B cell (primary cell): ENCODE results near the gene PYROXD2. TPM values are rescaled to one million over a fixed set of nuclear protein-coding genes. Genes with fewer than 3 reads are reported as not detected.
"Not testable (repeated sequence)": the region's sequence is repeated elsewhere in the genome, so short reads cannot be mapped to it uniquely, and the experiment has no call there.

Source experiments
- ATAC-seq: fragments of 200-7000 bp; cut with Tn5 transposase; one replicate; pipeline ENCODE4 v1.10.0; 2021; ENCODE audit warnings: low read depth, mild to moderate bottlenecking, moderate number of reproducible peaks, moderate library complexity
- CTCF ChIA-PET: fragments of 350-600 bp; sonication (Branson Sonifier 250); formaldehyde crosslinking; loops from one replicate; lab custom pipeline; 2021; ENCODE audit warnings: antibody characterized with exemption, inconsistent platforms; lab: Charles Lee
- POLR2A ChIA-PET: fragments of 350-600 bp; sonication (Branson Sonifier 250); formaldehyde crosslinking; loops from one replicate; lab custom pipeline; 2021; ENCODE audit warnings: antibody characterized with exemption; lab: Charles Lee
- DNase-seq: peaks from one replicate; pipeline ENCODE4 v3.0.0; 2013
- H2AFZ ChIP-seq: 2 replicates; pipeline ENCODE4 v1.6.1; 2012; ENCODE audit warnings: mild to moderate bottlenecking, low read depth, low read length; ENCODE audit not compliant: insufficient read depth, poor library complexity, severe bottlenecking
- H3K27ac ChIP-seq, 2 donors: 1 replicate in 1 of 2; 2 replicates in 1 of 2; pipeline ENCODE4 v1.5.1; 2012 to 2013; ENCODE audit warnings: low read length in 2 of 2, mild to moderate bottlenecking in 2 of 2, moderate library complexity in 1 of 2
- H3K27me3 ChIP-seq, 4 experiments: fragments of 200-600 bp in 1 of 4; sonication (generic) in 1 of 4; replicated peaks in 1 of 4; 1 replicate in 2 of 4; 2 replicates in 2 of 4; pipeline versions ENCODE4 v1.6.1 to v1.7.0; 2013 to 2016; ENCODE audit warnings: low read length in 3 of 4, mild to moderate bottlenecking in 2 of 4, mixed read lengths in 1 of 4, moderate library complexity in 1 of 4; ENCODE audit not compliant: insufficient read depth in 4 of 4, control insufficient read depth in 3 of 4; ENCODE audit errors: control extremely low read depth in 1 of 4
- H3K36me3 ChIP-seq, 2 experiments: replicated peaks in 1 of 2; 1 replicate in 1 of 2; 2 replicates in 1 of 2; pipeline versions ENCODE4 v1.6.1 to v1.7.1; 2013; ENCODE audit warnings: low read length in 1 of 2; ENCODE audit not compliant: insufficient read depth in 2 of 2, control insufficient read depth in 1 of 2; ENCODE audit errors: control extremely low read depth in 1 of 2, extremely low read depth in 1 of 2
- H3K4me1 ChIP-seq, 2 donors: fragments of 200-600 bp in 1 of 2; sonication (generic) in 1 of 2; 1 replicate in 1 of 2; 2 replicates in 1 of 2; pipeline versions ENCODE4 v1.5.1 to v1.6.1; 2013 to 2017; ENCODE audit warnings: low read length in 2 of 2; ENCODE audit not compliant: control insufficient read depth in 2 of 2, insufficient read depth in 2 of 2
- H3K4me2 ChIP-seq: replicated peaks from 2 replicates; pipeline ENCODE3; 2012; ENCODE audit warnings: mild to moderate bottlenecking, low read depth, low read length; ENCODE audit not compliant: poor library complexity, severe bottlenecking
- H3K4me3 ChIP-seq, 5 experiments: fragments of 200-600 bp in 1 of 5; sonication (generic) in 1 of 5; 1 replicate in 3 of 5; 2 replicates in 2 of 5; pipeline versions ENCODE4 v1.5.1 to v1.7.0; 2011 to 2016; ENCODE audit warnings: low read length in 4 of 5, mild to moderate bottlenecking in 4 of 5, low read depth in 2 of 5, control low read depth in 1 of 5, moderate library complexity in 1 of 5; ENCODE audit not compliant: insufficient read depth in 1 of 5; ENCODE audit errors: control extremely low read depth in 1 of 5, extremely low read depth in 1 of 5
- H3K79me2 ChIP-seq: fragments of 200-600 bp; sonication (generic); one replicate; pipeline ENCODE4 v1.6.0; 2016; ENCODE audit warnings: low read length; ENCODE audit not compliant: control insufficient read depth, insufficient read depth
- H3K9ac ChIP-seq: fragments of 200-600 bp; sonication (generic); 2 replicates; pipeline ENCODE4 v1.6.1; 2017; ENCODE audit warnings: mild to moderate bottlenecking, low read length, moderate library complexity
- H3K9me3 ChIP-seq, 3 donors: one replicate each; pipeline versions ENCODE4 v1.6.1 to v1.7.1; 2013; ENCODE audit warnings: low read length in 2 of 3; ENCODE audit not compliant: control insufficient read depth in 2 of 3, insufficient read depth in 1 of 3; ENCODE audit errors: control extremely low read depth in 1 of 3
- H4K20me1 ChIP-seq: 2 replicates; pipeline ENCODE4 v1.6.0; 2012; ENCODE audit warnings: mild to moderate bottlenecking, low read length; ENCODE audit not compliant: insufficient read depth, control insufficient read depth, poor library complexity, severe bottlenecking
- H3K27ac Mint-ChIP-seq: one replicate; pipeline ENCODE4 v1.8.0; 2021; ENCODE audit warnings: mixed read lengths
- H3K27me3 Mint-ChIP-seq: one replicate; pipeline ENCODE4 v1.8.0; 2021; ENCODE audit warnings: mixed read lengths
- H3K4me1 Mint-ChIP-seq: one replicate; pipeline ENCODE4 v1.8.0; 2021; ENCODE audit warnings: mixed read lengths
- H3K4me3 Mint-ChIP-seq: one replicate; pipeline ENCODE4 v1.8.0; 2021; ENCODE audit warnings: mixed read lengths
- H3K9me3 Mint-ChIP-seq: one replicate; pipeline ENCODE4 v1.8.0; 2022; ENCODE audit warnings: mixed read lengths; ENCODE audit not compliant: insufficient read depth
- CTCF ChIP-seq: fragments of 200-600 bp; IDR thresholded peaks from one replicate; pipeline ENCODE4 v1.8.0; 2022; ENCODE audit warnings: antibody characterized with exemption, mild to moderate bottlenecking
- EZH2 ChIP-seq: IDR thresholded peaks from 2 replicates; pipeline ENCODE4 v1.6.1; 2012; ENCODE audit warnings: borderline replicate concordance, low read depth, mild to moderate bottlenecking, moderate library complexity, low read length; ENCODE audit not compliant: insufficient read depth, poor library complexity, severe bottlenecking
- WGBS: methylation state at CpG from one replicate; pipeline ENCODE4 v1.1.5; 2013; ENCODE audit warnings: missing lambda C conversion rate; ENCODE audit not compliant: insufficient coverage; 5-methylcytosine and 5-hydroxymethylcytosine counted together
- intact Hi-C: fragments of 100-400 bp; cut with micrococcal nuclease; formaldehyde crosslinking; loops from one replicate; pipeline ENCODE4 v1.10.0; 2022
- polyA plus RNA-seq: library from polyadenylated mRNA; depleted of rRNA; stranded (reverse); fragments of >200 nt; gene quantifications from 2 replicates; pipeline ENCODE4 v1.2.3, GENCODE V29; 2012
- total RNA-seq, 2 donors: library from RNA; stranded (reverse); fragments of 120-200 nt in 1 of 2; gene quantifications; 1 replicate in 1 of 2; 2 replicates in 1 of 2; pipeline versions ENCODE4 v1.2.3 to v1.2.4, GENCODE V29; 2013 to 2022

The PYROXD2 gene
- total and polyA plus RNA-seq, 2 donors (not counting 1 experiment from before 2014, with no cell fraction given), result 25.1 to 960 TPM

- H3K27ac ChIP-seq, result no peak overlapping the region
- no peak overlapping the region for H3K4me3 ChIP-seq
- no peaks in the 10 kb centered on the region for H4K20me1 ChIP-seq
- no peak overlapping the region for H2AFZ ChIP-seq
- no peaks in the 10 kb centered on the region for H3K9me3 Mint-ChIP-seq
- no peaks in the 10 kb centered on the region for H3K9me3 ChIP-seq
- H3K4me1 Mint-ChIP-seq, result no peaks in the 10 kb centered on the region
- intact Hi-C loops, result no loop called here
- DNase-seq (no peak), ATAC-seq (no peak)
- no peak for TF ChIP-seq EZH2
- no peaks in the 10 kb centered on the region for H3K27me3 Mint-ChIP-seq
- no peaks in the 10 kb centered on the region for H3K36me3 ChIP-seq
- H3K9ac ChIP-seq, result no peak overlapping the region
- no peaks in the 10 kb centered on the region for H3K79me2 ChIP-seq
- no peak overlapping the region for H3K4me2 ChIP-seq
- H3K27me3 ChIP-seq, result no peaks in the 10 kb centered on the region
- 100% methylated on average over 1 of the region's 9 CpGs for WGBS
- no peak overlapping the region for H3K4me3 Mint-ChIP-seq
- POLR2A ChIA-PET, result no interaction called here
- CTCF ChIA-PET, result no interaction called here
- H3K27ac Mint-ChIP-seq, result no peak overlapping the region
- H3K4me1 ChIP-seq, result no peaks in the 10 kb centered on the region
Measured at GRCh38 chr10:98384531-98385133, 30.4 kb downstream of the PYROXD2 start.

GRCh38 chr10:98383869-98384268, 31.1 kb downstream of the PYROXD2 start:
- H3K4me1 ChIP-seq, result no peaks in the 10 kb centered on the region
- H3K9ac ChIP-seq, result no peak overlapping the region
- H3K4me2 ChIP-seq, result no peak overlapping the region
- Mint-ChIP-seq H3K4me1 (no peaks in the 10 kb centered on the region), H3K4me3 (no peak overlapping the region), H3K9me3 (no peaks in the 10 kb centered on the region), H3K27me3 (no peaks in the 10 kb centered on the region), H3K27ac (no peak overlapping the region)
- H4K20me1 ChIP-seq, result no peaks in the 10 kb centered on the region
- ChIA-PET CTCF (no interaction called here), POLR2A (no interaction called here)
- DNase-seq, result no peak
- H3K27ac ChIP-seq, result no peak overlapping the region
- intact Hi-C loops, result no loop called here
- H3K36me3 ChIP-seq, result no peaks in the 10 kb centered on the region
- TF ChIP-seq CTCF, result no peak
- no peak for TF ChIP-seq EZH2
- no peaks in the 10 kb centered on the region for H3K27me3 ChIP-seq
- no peak overlapping the region for H3K4me3 ChIP-seq
- no peak overlapping the region for H2AFZ ChIP-seq
- H3K9me3 ChIP-seq, result no peaks in the 10 kb centered on the region
- ATAC-seq, result no peak
- no peaks in the 10 kb centered on the region for H3K79me2 ChIP-seq
- WGBS, result 88% methylated on average over 4 of the region's 6 CpGs

- CTCF ChIA-PET, H4K20me1 ChIP-seq, H3K4me1 ChIP-seq, H3K27ac Mint-ChIP-seq, H3K9ac ChIP-seq, DNase-seq, H3K27me3 Mint-ChIP-seq, H2AFZ ChIP-seq, H3K36me3 ChIP-seq, H3K79me2 ChIP-seq, intact Hi-C loops, H3K9me3 Mint-ChIP-seq, H3K27ac ChIP-seq, POLR2A ChIA-PET, H3K9me3 ChIP-seq, H3K4me3 ChIP-seq, H3K4me1 Mint-ChIP-seq, ATAC-seq, H3K4me3 Mint-ChIP-seq, H3K4me2 ChIP-seq, H3K27me3 ChIP-seq: not testable (repeated sequence)
- WGBS, result 100% methylated on average over 4 of the region's 7 CpGs
Measured at GRCh38 chr10:98383134-98383667, 31.8 kb downstream of the PYROXD2 start.
